ENCODE data around the gene FSIP2.

DNA sequence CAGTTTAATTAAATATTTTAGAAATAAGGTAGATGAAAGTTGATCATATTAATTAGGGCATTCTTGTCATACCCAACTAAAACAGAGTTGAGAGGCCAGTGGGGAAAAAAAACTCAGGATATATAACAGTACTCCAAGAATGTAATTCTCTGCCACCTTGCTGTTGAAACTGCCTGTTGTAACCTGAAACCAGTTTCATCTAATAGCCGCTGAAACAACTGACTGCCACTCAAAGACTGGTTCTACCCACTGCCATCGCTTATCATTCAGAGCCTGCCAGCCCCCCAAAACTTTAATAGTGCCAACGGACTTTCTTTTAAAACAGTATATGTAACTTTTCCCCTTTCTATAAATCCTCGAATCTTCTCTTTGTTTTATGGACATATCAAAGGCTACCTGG, 37.7 kb upstream of the FSIP2 start:
- TF ChIP-seq, protein P1, sequence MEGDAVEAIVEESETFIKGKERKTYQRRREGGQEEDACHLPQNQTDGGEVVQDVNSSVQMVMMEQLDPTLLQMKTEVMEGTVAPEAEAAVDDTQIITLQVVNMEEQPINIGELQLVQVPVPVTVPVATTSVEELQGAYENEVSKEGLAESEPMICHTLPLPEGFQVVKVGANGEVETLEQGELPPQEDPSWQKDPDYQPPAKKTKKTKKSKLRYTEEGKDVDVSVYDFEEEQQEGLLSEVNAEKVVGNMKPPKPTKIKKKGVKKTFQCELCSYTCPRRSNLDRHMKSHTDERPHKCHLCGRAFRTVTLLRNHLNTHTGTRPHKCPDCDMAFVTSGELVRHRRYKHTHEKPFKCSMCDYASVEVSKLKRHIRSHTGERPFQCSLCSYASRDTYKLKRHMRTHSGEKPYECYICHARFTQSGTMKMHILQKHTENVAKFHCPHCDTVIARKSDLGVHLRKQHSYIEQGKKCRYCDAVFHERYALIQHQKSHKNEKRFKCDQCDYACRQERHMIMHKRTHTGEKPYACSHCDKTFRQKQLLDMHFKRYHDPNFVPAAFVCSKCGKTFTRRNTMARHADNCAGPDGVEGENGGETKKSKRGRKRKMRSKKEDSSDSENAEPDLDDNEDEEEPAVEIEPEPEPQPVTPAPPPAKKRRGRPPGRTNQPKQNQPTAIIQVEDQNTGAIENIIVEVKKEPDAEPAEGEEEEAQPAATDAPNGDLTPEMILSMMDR (IDR thresholded peaks at IDR 0.05) = no peak
- no peak for TF ChIP-seq POLR2A (IDR thresholded peaks at IDR 0.05)
